ENCODE data around the gene TMEM236. TPM values are rescaled to one million over a fixed set of nuclear protein-coding genes. Genes with fewer than 3 reads are reported as not detected.

The TMEM236 gene
- total and polyA plus RNA-seq, 2 of the 4 experiments (the other 2 are of a cell fraction) = not detected

DNA sequence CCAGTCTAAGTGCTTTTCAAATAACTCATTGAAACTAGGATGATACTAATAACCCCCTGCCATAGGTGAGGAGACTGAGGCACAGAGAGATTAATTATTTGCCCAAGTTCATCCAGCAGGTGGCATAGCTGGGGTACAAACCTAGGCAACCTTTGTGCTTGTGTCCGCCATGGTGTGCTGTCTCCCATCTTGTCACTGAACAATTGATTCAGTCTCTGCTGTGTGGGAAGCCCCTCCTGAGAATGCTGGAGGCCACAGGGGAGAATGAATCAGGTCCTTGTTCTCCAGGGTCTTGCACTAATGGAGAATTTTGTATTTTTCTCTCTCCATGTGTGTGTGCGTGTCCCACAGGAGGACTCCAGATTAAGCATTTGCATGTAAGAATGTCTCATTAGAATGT lies 15.8 kb upstream of the TMEM236 start:
- Histone ChIP-seq H4K91ac (ENCODE audit: insufficient read depth, low read depth, low read length) (no peak overlapping the region), H3K27ac (ENCODE audit: insufficient read depth, low read length) (no peak overlapping the region), H3K36me3 (ENCODE audit: control insufficient read depth, insufficient read depth, low read length) (no peaks in the 10 kb centered on the region), H3K4me3 (ENCODE audit: insufficient read depth, low read depth, low read length) (no peak overlapping the region), H2BK15ac (ENCODE audit: low read depth, low read length) (no peak overlapping the region), H4K8ac (ENCODE audit: low read depth in 2 of 2, low read length in 2 of 2) (no peak overlapping the region), H2AK9ac (replicated peaks; ENCODE audit: low read depth, low read length, poor library complexity) (no peak overlapping the region), H3K4ac (ENCODE audit: low read depth, low read length) (no peak overlapping the region), H3K4me1 (ENCODE audit: control insufficient read depth, insufficient read depth, low read length) (no peaks in the 10 kb centered on the region), H4K5ac (ENCODE audit: low read depth, low read length) (no peak overlapping the region), H3K23ac (ENCODE audit: low read depth, low read length) (no peak overlapping the region), H3K56ac (ENCODE audit: extremely low read depth, insufficient read depth, low read length) (no peak overlapping the region), H3K9me1 (ENCODE audit: insufficient read depth, low read length) (no peaks in the 10 kb centered on the region), H3K27me3 (ENCODE audit: control insufficient read depth, insufficient read depth, low read length) (no peaks in the 10 kb centered on the region), H3K18ac (ENCODE audit: low read depth, low read length) (no peak overlapping the region), H3K9ac (ENCODE audit: low read depth, low read length) (no peak overlapping the region), H2BK120ac (ENCODE audit: low read depth, low read length) (no peak overlapping the region), H2AFZ (replicated peaks; ENCODE audit: low read length, poor library complexity) (no peak overlapping the region), H3K4me2 (ENCODE audit: low read depth, low read length) (no peak overlapping the region), H3K14ac (replicated peaks; ENCODE audit: low read depth, low read length) (no peak overlapping the region), H3K9me3 (ENCODE audit: control insufficient read depth, insufficient read depth, low read length) (no peaks in the 10 kb centered on the region), H4K20me1 (ENCODE audit: insufficient read depth, low read length) (no peaks in the 10 kb centered on the region), H3K79me1 (ENCODE audit: low read depth in 1 of 2, low read length in 2 of 2) (no peaks in the 10 kb centered on the region), H2AK5ac (ENCODE audit: low read depth, low read length) (no peak overlapping the region), H2BK20ac (ENCODE audit: low read depth, low read length) (no peak overlapping the region), H2BK5ac (ENCODE audit: low read depth, low read length, poor library complexity, severe bottlenecking) (no peak overlapping the region)
- WGBS, 2 experiments (ENCODE audit: extremely low coverage in 2 of 2, insufficient read length in 1 of 2) = 100% methylated on average over 1 of the region's 2 CpGs; no CpG with 5 or more reads in 1 of the 2 experiments
- no peak for DNase-seq
- intact Hi-C loops (cut with micrococcal nuclease) = loop anchor here (2.0 to 5.0 kb wide), 2 partner anchors 481 to 501 kb away; no protein-coding TSS in a partner anchor
- CTCF ChIA-PET = interaction anchor here (1.2 kb wide), 1 partner anchor 10 kb away, joined by 4 read pairs; no protein-coding TSS in a partner anchor
- TF ChIP-seq MXI1 (IDR thresholded peaks at IDR 0.05; ENCODE audit: borderline replicate concordance, low read depth, low read length) (no peak), FOS (IDR thresholded peaks at IDR 0.05; ENCODE audit: low read depth, low read length) (no peak), RAD21 (IDR thresholded peaks at IDR 0.05; ENCODE audit: low read length) (no peak)
- TF ChIP-seq, protein P1, sequence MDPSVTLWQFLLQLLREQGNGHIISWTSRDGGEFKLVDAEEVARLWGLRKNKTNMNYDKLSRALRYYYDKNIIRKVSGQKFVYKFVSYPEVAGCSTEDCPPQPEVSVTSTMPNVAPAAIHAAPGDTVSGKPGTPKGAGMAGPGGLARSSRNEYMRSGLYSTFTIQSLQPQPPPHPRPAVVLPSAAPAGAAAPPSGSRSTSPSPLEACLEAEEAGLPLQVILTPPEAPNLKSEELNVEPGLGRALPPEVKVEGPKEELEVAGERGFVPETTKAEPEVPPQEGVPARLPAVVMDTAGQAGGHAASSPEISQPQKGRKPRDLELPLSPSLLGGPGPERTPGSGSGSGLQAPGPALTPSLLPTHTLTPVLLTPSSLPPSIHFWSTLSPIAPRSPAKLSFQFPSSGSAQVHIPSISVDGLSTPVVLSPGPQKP (IDR thresholded peaks at IDR 0.05; ENCODE audit: borderline replicate concordance, low read depth, low read length) = no peak
- POLR2A ChIA-PET (ENCODE audit: unreplicated experiment) = interaction anchor here (0.6 kb wide), 2 partner anchors 120 to 557 kb away, joined by 3 to 6 read pairs; no protein-coding TSS in a partner anchor
- in situ Hi-C loops (cut with MboI; ENCODE audit: low sequenced_read_pairs) = no loop called here
- dilution Hi-C loops (cut with HindIII; ENCODE audit: low sequenced_read_pairs, unreplicated experiment) = no loop called here
- no TSS peak for BruUV-seq (replicated peaks)
- ATAC-seq (ENCODE audit: low read depth) = no peak
